DND-41 (cell line): Measurements from ENCODE around the gene KRT86.

Experiments
- ATAC-seq: fragments of 200-7000 bp; cut with Tn5 transposase; 3 replicates; pipeline ENCODE4 v1.9.1; 2021; ENCODE audit warnings: low read depth; ENCODE audit not compliant: insufficient read depth
- DNase-seq: peaks from one replicate; pipeline ENCODE4 v3.0.0-alpha.2; 2020
- H2AFZ ChIP-seq: 2 replicates; pipeline ENCODE4 v1.6.0; 2012; ENCODE audit warnings: low read depth, low read length
- H3K27ac ChIP-seq: 2 replicates; pipeline ENCODE4 v1.5.1; 2012; ENCODE audit warnings: low read length, inconsistent platforms
- H3K27me3 ChIP-seq: fragments of 200-600 bp; sonication (generic); 2 replicates; pipeline ENCODE4 v1.6.0; 2012; ENCODE audit warnings: low read length, mild to moderate bottlenecking, inconsistent platforms; ENCODE audit not compliant: insufficient read depth, poor library complexity
- H3K36me3 ChIP-seq: 2 replicates; pipeline ENCODE4 v1.5.1; 2012; ENCODE audit warnings: low read length, inconsistent platforms; ENCODE audit not compliant: insufficient read depth
- H3K4me1 ChIP-seq: 2 replicates; pipeline ENCODE4 v1.5.1; 2012; ENCODE audit warnings: mild to moderate bottlenecking, low read length; ENCODE audit not compliant: insufficient read depth
- H3K4me2 ChIP-seq: 2 replicates; pipeline ENCODE4 v1.6.0; 2012; ENCODE audit warnings: mild to moderate bottlenecking, moderate library complexity, low read length, inconsistent platforms; ENCODE audit not compliant: insufficient read depth
- H3K4me3 ChIP-seq, 2 experiments: fragments of 200-600 bp in 1 of 2; shearing (Covaris generic) in 1 of 2; 2 replicates each; pipeline ENCODE4 v1.5.1; 2012 to 2016; ENCODE audit warnings: inconsistent platforms in 2 of 2, low read length in 2 of 2, mild to moderate bottlenecking in 2 of 2, low read depth in 1 of 2, moderate library complexity in 1 of 2
- H3K79me2 ChIP-seq: 2 replicates; pipeline ENCODE4 v1.6.0; 2012; ENCODE audit warnings: low read length, inconsistent platforms; ENCODE audit not compliant: insufficient read depth
- H3K9ac ChIP-seq: 2 replicates; pipeline ENCODE4 v1.6.0; 2012; ENCODE audit warnings: low read depth, mild to moderate bottlenecking, inconsistent platforms, low read length, moderate library complexity
- H3K9me3 ChIP-seq: 2 replicates; pipeline ENCODE4 v1.5.1; 2012; ENCODE audit warnings: low read length, moderate library complexity, mild to moderate bottlenecking, inconsistent platforms; ENCODE audit not compliant: insufficient read depth, severe bottlenecking
- H4K20me1 ChIP-seq: 2 replicates; pipeline ENCODE4 v1.6.0; 2012; ENCODE audit warnings: low read length; ENCODE audit not compliant: insufficient read depth
- EZH2 ChIP-seq: IDR thresholded peaks from 3 replicates; pipeline ENCODE4 v1.6.1; 2012; ENCODE audit warnings: borderline replicate concordance, low read depth, mild to moderate bottlenecking, moderate library complexity, low read length, inconsistent platforms; ENCODE audit not compliant: severe bottlenecking
- TF ChIP-seq, protein P1 (sequence below): IDR thresholded peaks from 2 replicates; pipeline ENCODE4 v1.5.1; 2012; ENCODE audit warnings: borderline replicate concordance, low read length, moderate library complexity, mild to moderate bottlenecking; ENCODE audit not compliant: poor library complexity, severe bottlenecking; ENCODE audit errors: extremely low read depth

KRT86 gene

GRCh38 chr12:52227606-52228166 is 46.8 kb upstream of the KRT86 start:
- no peak overlapping the region for H3K4me2 ChIP-seq
- no peak for TF ChIP-seq EZH2
- TF ChIP-seq, protein P1, sequence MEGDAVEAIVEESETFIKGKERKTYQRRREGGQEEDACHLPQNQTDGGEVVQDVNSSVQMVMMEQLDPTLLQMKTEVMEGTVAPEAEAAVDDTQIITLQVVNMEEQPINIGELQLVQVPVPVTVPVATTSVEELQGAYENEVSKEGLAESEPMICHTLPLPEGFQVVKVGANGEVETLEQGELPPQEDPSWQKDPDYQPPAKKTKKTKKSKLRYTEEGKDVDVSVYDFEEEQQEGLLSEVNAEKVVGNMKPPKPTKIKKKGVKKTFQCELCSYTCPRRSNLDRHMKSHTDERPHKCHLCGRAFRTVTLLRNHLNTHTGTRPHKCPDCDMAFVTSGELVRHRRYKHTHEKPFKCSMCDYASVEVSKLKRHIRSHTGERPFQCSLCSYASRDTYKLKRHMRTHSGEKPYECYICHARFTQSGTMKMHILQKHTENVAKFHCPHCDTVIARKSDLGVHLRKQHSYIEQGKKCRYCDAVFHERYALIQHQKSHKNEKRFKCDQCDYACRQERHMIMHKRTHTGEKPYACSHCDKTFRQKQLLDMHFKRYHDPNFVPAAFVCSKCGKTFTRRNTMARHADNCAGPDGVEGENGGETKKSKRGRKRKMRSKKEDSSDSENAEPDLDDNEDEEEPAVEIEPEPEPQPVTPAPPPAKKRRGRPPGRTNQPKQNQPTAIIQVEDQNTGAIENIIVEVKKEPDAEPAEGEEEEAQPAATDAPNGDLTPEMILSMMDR, result no peak

GRCh38 chr12:52228366-52228765 is 46.1 kb upstream of the KRT86 start:
- peaks cover 3% of the 10 kb centered on the region; the same call in 1 of the 2 replicates for H4K20me1 ChIP-seq
- H3K4me3 ChIP-seq, result no peak overlapping the region
- no peak overlapping the region for H2AFZ ChIP-seq
- H3K36me3 ChIP-seq, result no peaks in the 10 kb centered on the region
- no peak overlapping the region for H3K4me2 ChIP-seq
- DNase-seq, result no peak
- no peak for ATAC-seq
- no peak overlapping the region for H3K27ac ChIP-seq
- H3K9me3 ChIP-seq, result no peaks in the 10 kb centered on the region
- TF ChIP-seq, protein P1, result no peak
- TF ChIP-seq EZH2, result no peak
- no peak overlapping the region for H3K9ac ChIP-seq
- no peaks in the 10 kb centered on the region for H3K4me1 ChIP-seq
- H3K79me2 ChIP-seq, result no peaks in the 10 kb centered on the region
- peaks cover 7% of the 10 kb centered on the region for H3K27me3 ChIP-seq

More at GRCh38 chr12:52227606-52228166, 46.8 kb upstream of the KRT86 start:
- H3K9ac ChIP-seq, result no peak overlapping the region
- DNase-seq (no peak), ATAC-seq (no peak)
- H4K20me1 ChIP-seq, result peaks cover 3% of the 10 kb centered on the region; the same call in 1 of the 2 replicates
- no peaks in the 10 kb centered on the region for H3K36me3 ChIP-seq
- peaks cover 7% of the 10 kb centered on the region for H3K27me3 ChIP-seq
- H3K4me3 ChIP-seq, result no peak overlapping the region
- no peaks in the 10 kb centered on the region for H3K4me1 ChIP-seq
- H3K9me3 ChIP-seq, result no peaks in the 10 kb centered on the region
- no peak overlapping the region for H3K27ac ChIP-seq
- no peak overlapping the region for H2AFZ ChIP-seq
- no peaks in the 10 kb centered on the region for H3K79me2 ChIP-seq

DNA sequence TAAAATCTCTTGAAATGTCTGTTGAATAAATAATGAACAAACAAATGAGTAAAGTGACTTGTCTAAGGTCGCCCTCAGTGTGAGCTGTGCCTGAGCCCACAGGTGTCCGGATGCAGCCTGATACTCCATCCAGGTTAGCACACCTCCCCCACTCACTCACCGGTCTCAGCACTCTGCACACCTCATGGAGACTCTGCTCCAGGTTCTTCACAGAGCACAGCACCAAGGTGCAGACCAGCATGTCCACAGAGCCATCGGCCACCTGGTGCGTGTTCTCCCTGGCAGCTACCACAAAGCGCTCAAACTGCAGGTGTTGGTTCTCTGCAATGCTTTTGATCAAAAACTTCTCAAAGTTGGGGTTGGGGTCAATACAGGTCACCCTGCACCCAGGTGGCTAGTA is 45.5 kb upstream of the KRT86 start:
- ATAC-seq (no peak), DNase-seq (no peak)
- H3K27ac ChIP-seq, result no peak overlapping the region
- H3K27me3 ChIP-seq, result peaks cover 6% of the 10 kb centered on the region
- H3K9me3 ChIP-seq, result no peaks in the 10 kb centered on the region
- no peak overlapping the region for H3K4me2 ChIP-seq
- no peaks in the 10 kb centered on the region for H3K79me2 ChIP-seq
- no peaks in the 10 kb centered on the region for H3K4me1 ChIP-seq
- no peak overlapping the region for H3K9ac ChIP-seq
- H3K4me3 ChIP-seq, result no peak overlapping the region
- H2AFZ ChIP-seq, result no peak overlapping the region
- TF ChIP-seq EZH2, result no peak
- TF ChIP-seq, protein P1, result no peak
- peaks cover 3% of the 10 kb centered on the region; the same call in 1 of the 2 replicates for H4K20me1 ChIP-seq
- no peaks in the 10 kb centered on the region for H3K36me3 ChIP-seq

DNA sequence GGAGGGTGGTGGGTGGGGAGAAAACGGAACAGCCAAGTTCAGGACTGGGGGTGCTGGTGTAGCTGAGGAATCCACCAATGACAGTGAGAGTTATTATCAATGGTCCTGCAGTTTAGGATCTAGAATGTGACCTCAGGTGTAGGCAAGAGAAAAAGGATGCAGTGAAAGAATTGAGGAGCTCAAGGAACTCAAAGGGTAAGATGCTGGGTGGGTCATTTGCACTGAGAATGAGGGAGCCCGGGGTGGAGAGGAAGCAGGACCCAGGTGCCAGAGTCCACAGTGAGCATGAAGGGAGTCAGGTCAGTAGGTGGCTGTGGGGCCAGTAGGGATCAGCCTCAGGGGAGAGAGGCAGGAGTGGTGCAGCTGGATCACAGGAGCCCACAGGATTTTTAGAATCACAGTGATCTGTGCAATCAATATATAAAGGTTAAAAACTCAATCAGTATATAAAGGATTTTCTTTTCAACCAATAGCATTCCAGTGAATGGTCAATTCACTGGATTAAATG is 44.6 kb upstream of the KRT86 start:
- H3K9ac ChIP-seq, result no peak overlapping the region
- DNase-seq (no peak), ATAC-seq (no peak)
- H3K4me3 ChIP-seq, result no peak overlapping the region
- no peaks in the 10 kb centered on the region for H3K79me2 ChIP-seq
- no peak overlapping the region for H3K4me2 ChIP-seq
- no peaks in the 10 kb centered on the region for H3K9me3 ChIP-seq
- H2AFZ ChIP-seq, result no peak overlapping the region
- TF ChIP-seq, protein P1, result no peak
- TF ChIP-seq EZH2, result no peak
- no peaks in the 10 kb centered on the region for H3K36me3 ChIP-seq
- H4K20me1 ChIP-seq, result peaks cover 3% of the 10 kb centered on the region; the same call in 1 of the 2 replicates
- peaks cover 4% of the 10 kb centered on the region for H3K27me3 ChIP-seq
- H3K27ac ChIP-seq, result no peak overlapping the region
- H3K4me1 ChIP-seq, result no peaks in the 10 kb centered on the region
